ENCODE results near the gene RNF223.

DNA sequence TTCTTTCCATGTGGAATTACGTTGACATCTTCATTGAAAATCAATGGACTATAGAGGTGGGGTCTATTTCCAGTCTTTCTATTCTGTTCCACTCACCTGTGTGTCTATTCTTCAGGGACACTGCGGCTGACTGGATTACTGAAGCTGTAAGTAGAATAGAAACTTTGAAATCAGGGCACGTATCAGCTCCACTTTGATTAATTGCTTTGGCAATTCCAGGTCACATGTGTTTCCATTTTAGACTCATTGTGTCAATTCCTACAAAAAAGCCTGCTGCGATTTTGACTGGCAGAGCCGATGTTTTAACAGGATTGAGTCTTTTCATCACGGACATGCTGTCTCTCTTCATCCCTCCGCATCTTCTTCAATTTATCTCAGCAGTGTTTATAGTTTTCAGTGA is 20.9 kb upstream of the RNF223 start:
- TF ChIP-seq, protein P1, sequence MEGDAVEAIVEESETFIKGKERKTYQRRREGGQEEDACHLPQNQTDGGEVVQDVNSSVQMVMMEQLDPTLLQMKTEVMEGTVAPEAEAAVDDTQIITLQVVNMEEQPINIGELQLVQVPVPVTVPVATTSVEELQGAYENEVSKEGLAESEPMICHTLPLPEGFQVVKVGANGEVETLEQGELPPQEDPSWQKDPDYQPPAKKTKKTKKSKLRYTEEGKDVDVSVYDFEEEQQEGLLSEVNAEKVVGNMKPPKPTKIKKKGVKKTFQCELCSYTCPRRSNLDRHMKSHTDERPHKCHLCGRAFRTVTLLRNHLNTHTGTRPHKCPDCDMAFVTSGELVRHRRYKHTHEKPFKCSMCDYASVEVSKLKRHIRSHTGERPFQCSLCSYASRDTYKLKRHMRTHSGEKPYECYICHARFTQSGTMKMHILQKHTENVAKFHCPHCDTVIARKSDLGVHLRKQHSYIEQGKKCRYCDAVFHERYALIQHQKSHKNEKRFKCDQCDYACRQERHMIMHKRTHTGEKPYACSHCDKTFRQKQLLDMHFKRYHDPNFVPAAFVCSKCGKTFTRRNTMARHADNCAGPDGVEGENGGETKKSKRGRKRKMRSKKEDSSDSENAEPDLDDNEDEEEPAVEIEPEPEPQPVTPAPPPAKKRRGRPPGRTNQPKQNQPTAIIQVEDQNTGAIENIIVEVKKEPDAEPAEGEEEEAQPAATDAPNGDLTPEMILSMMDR (IDR thresholded peaks at IDR 0.05; ENCODE audit: poor library complexity), result no peak
- TF ChIP-seq EZH2phosphoT487 (IDR thresholded peaks at IDR 0.05; ENCODE audit: low read depth, severe bottlenecking, unreplicated experiment), result no peak
